H9 (cell line): Measurements from ENCODE around the gene MAP3K10. TPM values are rescaled to one million over a fixed set of nuclear protein-coding genes. Genes with fewer than 3 reads are reported as not detected.

ENCODE experiments used
- DNase-seq: peaks from one replicate; pipeline ENCODE4 v3.0.0-alpha.2; 2017
- H2AFZ ChIP-seq: one replicate; pipeline ENCODE4 v1.6.1; 2013; ENCODE audit warnings: mild to moderate bottlenecking, low read length, control low read depth, moderate library complexity
- H2AK5ac ChIP-seq: 2 replicates; pipeline ENCODE4 v1.6.1; 2013; ENCODE audit warnings: low read length, control low read depth, mixed read lengths; ENCODE audit not compliant: insufficient read length
- H2BK120ac ChIP-seq: one replicate; pipeline ENCODE4 v1.6.1; 2013; ENCODE audit warnings: low read depth, mild to moderate bottlenecking, low read length, control low read depth, inconsistent platforms; ENCODE audit not compliant: poor library complexity, severe bottlenecking
- H2BK12ac ChIP-seq: 2 replicates; pipeline ENCODE4 v1.6.1; 2013; ENCODE audit warnings: low read length, control low read depth, mixed read lengths, low read depth; ENCODE audit not compliant: insufficient read length
- H2BK15ac ChIP-seq: 2 replicates; pipeline ENCODE4 v1.6.1; 2013; ENCODE audit warnings: low read depth, low read length, control low read depth
- H2BK20ac ChIP-seq: one replicate; pipeline ENCODE4 v1.6.1; 2013; ENCODE audit warnings: low read depth, mild to moderate bottlenecking, low read length, control low read depth, inconsistent platforms; ENCODE audit not compliant: poor library complexity, severe bottlenecking
- H2BK5ac ChIP-seq: 2 replicates; pipeline ENCODE4 v1.6.1; 2013; ENCODE audit warnings: low read length, control low read depth, mixed read lengths; ENCODE audit not compliant: insufficient read length
- H3K14ac ChIP-seq: 2 replicates; pipeline ENCODE4 v1.6.1; 2013; ENCODE audit warnings: low read length, control low read depth; ENCODE audit not compliant: insufficient read depth
- H3K18ac ChIP-seq: 2 replicates; pipeline ENCODE4 v1.6.1; 2013; ENCODE audit warnings: low read depth, mild to moderate bottlenecking, mixed read lengths, low read length, control low read depth; ENCODE audit not compliant: insufficient read length
- H3K23ac ChIP-seq: 2 replicates; pipeline ENCODE4 v1.6.1; 2013; ENCODE audit warnings: low read length, control low read depth, mixed read lengths, low read depth; ENCODE audit not compliant: insufficient read length
- H3K23me2 ChIP-seq: 2 replicates; pipeline ENCODE4 v1.6.1; 2013; ENCODE audit warnings: low read depth, mild to moderate bottlenecking, mixed read lengths, low read length, control low read depth; ENCODE audit not compliant: insufficient read length, poor library complexity, severe bottlenecking
- H3K27ac ChIP-seq: 2 replicates; pipeline ENCODE4 v1.5.1; 2013; ENCODE audit warnings: low read length, control low read depth, mixed read lengths, low read depth; ENCODE audit not compliant: insufficient read length
- H3K27me3 ChIP-seq: 2 replicates; pipeline ENCODE4 v1.6.1; 2013; ENCODE audit warnings: low read length, control low read depth, inconsistent platforms; ENCODE audit not compliant: insufficient read depth
- H3K4ac ChIP-seq: 2 replicates; pipeline ENCODE4 v1.6.1; 2013; ENCODE audit warnings: low read depth, mild to moderate bottlenecking, control low read depth, inconsistent platforms, low read length, moderate library complexity
- H3K4me1 ChIP-seq: 2 replicates; pipeline ENCODE4 v1.6.1; 2013; ENCODE audit warnings: low read length, control low read depth, inconsistent platforms; ENCODE audit not compliant: insufficient read depth
- H3K4me2 ChIP-seq: 2 replicates; pipeline ENCODE4 v1.6.1; 2013; ENCODE audit warnings: low read length, control low read depth, mixed read lengths; ENCODE audit not compliant: insufficient read length, insufficient read depth
- H3K56ac ChIP-seq: 2 replicates; pipeline ENCODE4 v1.6.1; 2013; ENCODE audit warnings: low read depth, mild to moderate bottlenecking, mixed read lengths, low read length, control low read depth; ENCODE audit not compliant: insufficient read length
- H3K79me1 ChIP-seq: 2 replicates; pipeline ENCODE4 v1.6.1; 2013; ENCODE audit warnings: low read depth, mild to moderate bottlenecking, moderate library complexity, low read length, control low read depth, inconsistent platforms; ENCODE audit not compliant: insufficient read depth, poor library complexity, severe bottlenecking
- H3K79me2 ChIP-seq: 2 replicates; pipeline ENCODE4 v1.6.1; 2013; ENCODE audit warnings: low read length, control low read depth, inconsistent platforms; ENCODE audit not compliant: insufficient read depth
- H3K9ac ChIP-seq: 2 replicates; pipeline ENCODE4 v1.6.1; 2013; ENCODE audit warnings: low read length, control low read depth, mixed read lengths; ENCODE audit not compliant: insufficient read length; ENCODE audit errors: extremely low read depth
- H3K9me3 ChIP-seq: one replicate; pipeline ENCODE4 v1.6.1; 2013; ENCODE audit warnings: low read depth, low read length, inconsistent platforms; ENCODE audit not compliant: control insufficient read depth
- H3T11ph ChIP-seq: one replicate; pipeline ENCODE4 v1.6.1; 2013; ENCODE audit warnings: mild to moderate bottlenecking, low read length, control low read depth, inconsistent platforms
- H4K20me1 ChIP-seq: one replicate; pipeline ENCODE4 v1.6.1; 2013; ENCODE audit not compliant: control insufficient read depth, insufficient read length, insufficient read depth
- H4K5ac ChIP-seq: 2 replicates; pipeline ENCODE4 v1.6.1; 2013; ENCODE audit warnings: low read depth, mild to moderate bottlenecking, mixed read lengths, low read length, control low read depth; ENCODE audit not compliant: insufficient read length
- H4K8ac ChIP-seq: replicated peaks from 2 replicates; pipeline ENCODE4 v1.6.1; 2013; ENCODE audit warnings: low read length, control low read depth, mixed read lengths, low read depth; ENCODE audit not compliant: insufficient read length
- H4K91ac ChIP-seq: 2 replicates; pipeline ENCODE4 v1.6.1; 2013; ENCODE audit warnings: low read depth, mild to moderate bottlenecking, moderate library complexity, mixed read lengths, low read length, control low read depth; ENCODE audit not compliant: insufficient read length
- H3K27ac Mint-ChIP-seq, 3 experiments: 2 replicates in 2 of 3; 3 replicates in 1 of 3; pipeline ENCODE4 v1.8.0; 2020 to 2021; ENCODE audit warnings: mixed read lengths in 3 of 3, mild to moderate bottlenecking in 1 of 3, moderate library complexity in 1 of 3
- H3K27me3 Mint-ChIP-seq: 2 replicates; pipeline ENCODE4 v1.8.0; 2021; ENCODE audit warnings: low read depth, mild to moderate bottlenecking, moderate library complexity, mixed read lengths
- H3K36me3 Mint-ChIP-seq, 3 experiments: 2 replicates in 2 of 3; 3 replicates in 1 of 3; pipeline ENCODE4 v1.8.0; 2020 to 2021; ENCODE audit warnings: low read depth in 3 of 3, mixed read lengths in 3 of 3; ENCODE audit not compliant: insufficient read depth in 1 of 3
- H3K4me1 Mint-ChIP-seq, 2 experiments: 2 replicates each; pipeline ENCODE4 v1.8.0; 2020; ENCODE audit warnings: mixed read lengths in 2 of 2
- H3K4me3 Mint-ChIP-seq, 2 experiments: 2 replicates in 1 of 2; 3 replicates in 1 of 2; pipeline ENCODE4 v1.8.0; 2020 to 2021; ENCODE audit warnings: mild to moderate bottlenecking in 2 of 2, mixed read lengths in 2 of 2, moderate library complexity in 1 of 2
- H3K9me3 Mint-ChIP-seq, 2 experiments: 2 replicates in 1 of 2; 3 replicates in 1 of 2; pipeline ENCODE4 v1.8.0; 2020; ENCODE audit warnings: mild to moderate bottlenecking in 2 of 2, mixed read lengths in 2 of 2, moderate library complexity in 1 of 2
- WGBS: extraction: QIAGEN DNeasy Blood & Tissue Kit; methylation state at CpG from one replicate; pipeline ENCODE4 v1.1.7; 2013; ENCODE audit warnings: missing lambda C conversion rate, low lambda C conversion rate, mixed read lengths; ENCODE audit not compliant: insufficient read length; ENCODE audit errors: extremely low coverage; 5-methylcytosine and 5-hydroxymethylcytosine counted together
- total RNA-seq: library from RNA; stranded (reverse); gene quantifications from 2 replicates; pipeline ENCODE4 v1.2.1, GENCODE V29; 2021
- TF ChIP-seq, protein P1 (sequence below): fragments of 200-600 bp; sonication (generic); conservative IDR thresholded peaks from 3 replicates; pipeline ENCODE4 v1.8.0; 2021; ENCODE audit warnings: antibody characterized with exemption, mild to moderate bottlenecking

The MAP3K10 gene
- total RNA-seq, 1 experiment from 2014 or later: 19.0 TPM

GRCh38 chr19:40232949-40233810 lies 42.0 kb downstream of the MAP3K10 start:
- H4K8ac ChIP-seq: no peak overlapping the region
- no CpG with 5 or more reads among the region's 25 CpGs for WGBS
- no peak overlapping the region for H3K4me2 ChIP-seq
- H3K79me2 ChIP-seq: no peaks in the 10 kb centered on the region
- no peak overlapping the region for H3K23ac ChIP-seq
- H2BK20ac ChIP-seq: no peak overlapping the region
- H2BK5ac ChIP-seq: no peak overlapping the region
- no peak overlapping the region for H2AFZ ChIP-seq
- H3K27ac Mint-ChIP-seq: peak overlapping the region in 1 of 3 experiments; percentile 83; a peak in 1 of 7 replicates
- no peak overlapping the region for H3K4ac ChIP-seq
- TF ChIP-seq, protein P1, sequence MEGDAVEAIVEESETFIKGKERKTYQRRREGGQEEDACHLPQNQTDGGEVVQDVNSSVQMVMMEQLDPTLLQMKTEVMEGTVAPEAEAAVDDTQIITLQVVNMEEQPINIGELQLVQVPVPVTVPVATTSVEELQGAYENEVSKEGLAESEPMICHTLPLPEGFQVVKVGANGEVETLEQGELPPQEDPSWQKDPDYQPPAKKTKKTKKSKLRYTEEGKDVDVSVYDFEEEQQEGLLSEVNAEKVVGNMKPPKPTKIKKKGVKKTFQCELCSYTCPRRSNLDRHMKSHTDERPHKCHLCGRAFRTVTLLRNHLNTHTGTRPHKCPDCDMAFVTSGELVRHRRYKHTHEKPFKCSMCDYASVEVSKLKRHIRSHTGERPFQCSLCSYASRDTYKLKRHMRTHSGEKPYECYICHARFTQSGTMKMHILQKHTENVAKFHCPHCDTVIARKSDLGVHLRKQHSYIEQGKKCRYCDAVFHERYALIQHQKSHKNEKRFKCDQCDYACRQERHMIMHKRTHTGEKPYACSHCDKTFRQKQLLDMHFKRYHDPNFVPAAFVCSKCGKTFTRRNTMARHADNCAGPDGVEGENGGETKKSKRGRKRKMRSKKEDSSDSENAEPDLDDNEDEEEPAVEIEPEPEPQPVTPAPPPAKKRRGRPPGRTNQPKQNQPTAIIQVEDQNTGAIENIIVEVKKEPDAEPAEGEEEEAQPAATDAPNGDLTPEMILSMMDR: no peak
- H3K4me1 Mint-ChIP-seq: peaks cover 18 to 19% of the 10 kb centered on the region in 2 experiments
- no peaks in the 10 kb centered on the region; the same call in 1 of the 2 replicates for H3K27me3 Mint-ChIP-seq
- no peak overlapping the region for H3K14ac ChIP-seq
- no peak overlapping the region for H2BK12ac ChIP-seq
- no peak overlapping the region for H4K5ac ChIP-seq
- no peak overlapping the region for H3K56ac ChIP-seq
- no peaks in the 10 kb centered on the region for H3K9me3 Mint-ChIP-seq
- H3K27ac ChIP-seq: no peak overlapping the region
- peaks cover 7 to 27% (median 25%) of the 10 kb centered on the region in 3 experiments; a peak in 6 of 7 replicates for H3K36me3 Mint-ChIP-seq
- no peak overlapping the region for H2BK15ac ChIP-seq
- no peak overlapping the region for H4K91ac ChIP-seq
- H3K9ac ChIP-seq: no peak overlapping the region
- no peaks in the 10 kb centered on the region for H3K23me2 ChIP-seq
- no peaks in the 10 kb centered on the region for H3K9me3 ChIP-seq
- no peaks in the 10 kb centered on the region for H3K27me3 ChIP-seq
- H3K4me1 ChIP-seq: peaks cover 2% of the 10 kb centered on the region; the same call in 1 of the 2 replicates
- no peaks in the 10 kb centered on the region for H3K79me1 ChIP-seq
- H4K20me1 ChIP-seq: no peaks in the 10 kb centered on the region
- no peak overlapping the region for H3T11ph ChIP-seq
- no peak overlapping the region for H2BK120ac ChIP-seq
- H3K4me3 Mint-ChIP-seq: no peak overlapping the region
- H2AK5ac ChIP-seq: no peak overlapping the region
- no peak for DNase-seq
- no peak overlapping the region for H3K18ac ChIP-seq
